ENCODE results near the gene ARHGEF39.
"Not testable (repeated sequence)": the region's sequence is repeated elsewhere in the genome, so short reads cannot be mapped to it uniquely, and the experiment has no call there.

DNA sequence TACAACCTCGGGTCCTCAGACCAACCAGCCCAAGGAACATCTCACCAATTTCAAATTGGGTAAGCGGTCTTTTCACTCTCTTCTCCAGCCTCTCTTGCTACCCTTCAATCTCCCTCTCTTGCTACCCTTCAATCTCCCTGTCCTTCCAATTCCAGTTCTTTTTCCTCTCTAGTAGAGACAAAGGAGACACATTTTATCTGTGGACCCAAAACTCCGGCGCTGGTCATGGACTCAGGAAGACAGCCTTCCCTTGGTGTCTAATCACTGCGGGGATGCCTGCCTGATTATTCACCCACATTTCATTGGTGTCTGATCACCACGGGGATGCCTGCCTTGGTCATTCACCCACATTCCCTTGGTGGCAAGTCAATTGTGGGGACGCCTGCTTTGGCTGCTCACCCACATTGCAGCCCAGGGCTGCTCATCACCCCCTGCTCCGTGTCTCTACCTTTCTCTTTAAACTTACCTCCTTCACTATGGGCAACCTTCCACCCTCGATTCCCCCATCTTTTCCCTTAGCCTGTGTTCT is 27.5 kb downstream of the ARHGEF39 start:
- TF ChIP-seq POLR2AphosphoS5 (IDR thresholded peaks at IDR 0.05; ENCODE audit: borderline replicate concordance, low read depth, low read length); EZH2 (IDR thresholded peaks at IDR 0.05); FOXP2 (optimal IDR thresholded peaks at IDR 0.05; ENCODE audit: control extremely low read depth, extremely low read length, insufficient read depth): not testable (repeated sequence)

Measured in SK-N-MC (cell line).